Subcutaneous abdominal adipose tissue (tissue), 5 donors: ENCODE data around the gene DUS1L.

Source experiments
- H3K27ac ChIP-seq: one replicate; pipeline ENCODE4 v1.7.0; 2013; ENCODE audit warnings: low read depth, mild to moderate bottlenecking, inconsistent platforms, low read length, moderate library complexity
- H3K27me3 ChIP-seq, 5 donors: one replicate each; pipeline ENCODE4 v1.7.0; 2013; ENCODE audit warnings: low read length in 5 of 5, inconsistent platforms in 1 of 5; ENCODE audit not compliant: control insufficient read depth in 5 of 5, insufficient read depth in 4 of 5
- H3K36me3 ChIP-seq, 5 donors: one replicate each; pipeline ENCODE4 v1.7.0; 2013; ENCODE audit warnings: low read length in 5 of 5; ENCODE audit not compliant: control insufficient read depth in 5 of 5, insufficient read depth in 5 of 5
- H3K4me1 ChIP-seq, 5 donors: one replicate each; pipeline ENCODE4 v1.7.0; 2013; ENCODE audit warnings: low read length in 5 of 5, mild to moderate bottlenecking in 3 of 5, moderate library complexity in 1 of 5; ENCODE audit not compliant: control insufficient read depth in 5 of 5, insufficient read depth in 5 of 5
- H3K4me3 ChIP-seq, 5 donors: one replicate each; pipeline ENCODE4 v1.7.0; 2013; ENCODE audit warnings: low read length in 5 of 5, low read depth in 1 of 5
- H3K9ac ChIP-seq, 5 donors: one replicate each; pipeline ENCODE4 v1.7.0; 2013; ENCODE audit warnings: low read length in 5 of 5, mild to moderate bottlenecking in 4 of 5, moderate library complexity in 3 of 5
- H3K9me3 ChIP-seq, 5 donors: one replicate each; pipeline ENCODE4 v1.7.0; 2013; ENCODE audit warnings: low read length in 5 of 5; ENCODE audit not compliant: control insufficient read depth in 5 of 5
- donor health status: healthy.
- donor health status: healthy.
- donor health status: healthy.
- donor health status: healthy.
- donor health status: healthy.

The DUS1L gene

DNA sequence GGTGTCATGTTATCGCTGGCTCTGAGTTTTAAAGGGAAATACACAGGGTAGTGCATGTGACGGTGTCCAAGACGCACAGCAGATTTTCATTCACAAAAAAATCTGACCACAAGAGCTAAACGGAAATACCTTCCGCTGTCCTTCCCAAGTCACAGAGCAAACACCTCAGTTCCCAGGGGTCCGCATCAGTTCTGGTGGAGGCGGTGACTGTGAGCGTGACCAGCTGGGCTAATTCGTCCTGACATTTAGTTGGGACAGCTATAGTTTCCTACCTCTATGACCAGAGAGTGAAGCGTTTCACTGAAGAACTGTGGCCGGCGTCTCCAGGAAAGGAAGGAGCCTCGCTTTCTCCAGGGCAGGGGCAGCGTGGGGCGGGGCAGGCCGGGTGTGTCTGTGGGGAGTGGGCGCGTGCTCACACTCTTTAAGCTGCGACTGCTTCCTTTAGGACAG lies 42.9 kb upstream of the DUS1L start:
- Histone ChIP-seq H3K4me1 (peaks cover 14 to 63% (median 44%) of the 10 kb centered on the region in 5 donors), H3K36me3 (peaks cover 0 to 11% (median 0%) of the 10 kb centered on the region in 5 donors), H3K27ac (no peak overlapping the region), H3K4me3 (no peak overlapping the region), H3K9me3 (no peaks in the 10 kb centered on the region), H3K27me3 (no peaks in the 10 kb centered on the region), H3K9ac (no peak overlapping the region)

DNA sequence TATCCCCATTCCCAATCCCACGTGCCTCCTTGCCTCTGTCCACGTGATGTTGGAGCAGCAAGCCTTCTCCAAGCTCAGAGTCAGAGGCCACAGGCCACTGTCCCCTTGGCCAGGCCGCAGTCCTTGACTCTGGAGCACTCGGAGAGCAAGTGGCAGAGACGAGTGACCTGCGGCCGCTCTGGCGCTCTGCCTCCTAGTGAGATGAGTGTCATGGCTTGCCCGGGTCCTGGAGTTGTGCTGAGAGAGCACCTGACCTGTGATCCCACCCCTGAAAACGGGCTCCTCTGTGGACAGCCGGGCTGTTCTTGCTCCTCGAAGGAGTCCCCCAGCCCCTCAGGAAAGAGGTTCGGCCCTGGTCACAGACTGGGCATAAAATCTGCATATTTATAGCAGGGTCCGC lies 42.4 kb upstream of the DUS1L start:
- H3K9ac ChIP-seq, result no peak overlapping the region
- H3K4me1 ChIP-seq, result peaks cover 14 to 62% (median 48%) of the 10 kb centered on the region in 5 donors
- no peak overlapping the region for H3K4me3 ChIP-seq
- H3K27me3 ChIP-seq, result no peaks in the 10 kb centered on the region
- no peaks in the 10 kb centered on the region for H3K9me3 ChIP-seq
- peaks cover 0 to 7% (median 0%) of the 10 kb centered on the region in 5 donors for H3K36me3 ChIP-seq
- no peak overlapping the region for H3K27ac ChIP-seq

DNA sequence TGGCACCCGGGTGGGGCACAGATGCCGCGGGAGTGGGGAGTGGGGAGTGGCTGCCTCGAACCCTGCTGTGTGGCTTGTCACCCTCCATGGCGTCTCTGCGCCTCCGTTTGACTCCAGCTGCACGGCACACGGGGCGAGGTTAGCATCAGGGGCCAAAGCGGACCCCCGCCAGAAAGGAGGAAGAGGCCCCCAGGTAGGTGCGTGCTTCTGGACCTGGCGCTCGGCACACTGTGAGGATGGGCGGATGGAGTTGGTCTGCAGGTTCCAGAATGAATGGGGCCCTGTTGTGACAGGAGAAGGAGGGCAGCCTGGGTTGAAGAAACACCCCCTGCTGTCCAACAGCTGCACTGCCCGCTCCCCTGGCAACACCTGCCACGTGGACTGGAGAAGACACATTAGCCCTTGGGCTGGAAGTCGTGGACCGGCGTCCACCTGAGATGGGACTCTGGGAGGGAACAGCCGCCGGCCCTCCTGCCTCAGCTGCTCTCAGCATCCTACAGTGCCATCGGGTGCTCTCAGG lies 41.8 kb upstream of the DUS1L start:
- peak overlapping the region in 1 of 5 donors; percentile 66 for H3K9ac ChIP-seq
- H3K4me1 ChIP-seq, result peaks cover 14 to 62% (median 52%) of the 10 kb centered on the region in 5 donors
- H3K27ac ChIP-seq, result no peak overlapping the region
- peaks cover 0 to 3% (median 0%) of the 10 kb centered on the region in 5 donors for H3K36me3 ChIP-seq
- H3K27me3 ChIP-seq, result no peaks in the 10 kb centered on the region
- no peak overlapping the region for H3K4me3 ChIP-seq
- no peaks in the 10 kb centered on the region for H3K9me3 ChIP-seq

DNA sequence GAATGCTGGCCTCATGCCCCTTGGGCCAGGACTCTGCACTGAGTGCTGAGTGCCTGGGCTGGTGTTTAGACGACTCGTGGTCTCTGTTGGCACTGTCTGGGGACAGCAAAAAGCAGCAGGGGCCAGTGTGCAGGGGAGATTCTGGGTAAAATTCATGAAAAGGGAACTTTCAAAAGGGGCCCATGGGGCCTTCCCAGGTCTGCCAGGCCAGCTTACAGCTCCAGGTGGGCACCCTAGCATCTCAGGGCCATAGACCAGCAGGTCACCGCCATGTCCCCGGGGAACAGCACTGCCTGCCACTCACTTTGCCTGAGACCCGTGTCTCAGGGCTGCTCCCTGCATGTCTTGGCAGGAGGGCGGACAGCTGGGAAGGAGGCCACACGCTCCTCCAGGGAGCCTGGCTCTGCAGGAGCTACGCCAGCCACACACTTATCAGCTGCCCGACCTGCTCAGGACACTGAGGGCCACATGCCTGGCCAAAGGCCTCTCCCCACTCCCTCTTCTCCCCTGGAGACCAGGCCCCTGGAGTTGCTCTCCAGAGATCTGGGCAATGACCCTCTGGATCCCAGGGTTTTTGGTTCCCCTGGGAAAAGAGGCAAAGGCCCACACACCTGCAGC lies 41.2 kb upstream of the DUS1L start:
- H3K4me1 ChIP-seq, result peaks cover 15 to 64% (median 55%) of the 10 kb centered on the region in 5 donors
- H3K36me3 ChIP-seq, result no peaks in the 10 kb centered on the region
- peak overlapping the region; percentile 83 for H3K27ac ChIP-seq
- H3K9ac ChIP-seq, result peak overlapping the region; percentile 28 to 76 (median 65)
- no peaks in the 10 kb centered on the region for H3K9me3 ChIP-seq
- H3K27me3 ChIP-seq, result no peaks in the 10 kb centered on the region
- peak overlapping the region; percentile 41 to 66 (median 49) for H3K4me3 ChIP-seq

DNA sequence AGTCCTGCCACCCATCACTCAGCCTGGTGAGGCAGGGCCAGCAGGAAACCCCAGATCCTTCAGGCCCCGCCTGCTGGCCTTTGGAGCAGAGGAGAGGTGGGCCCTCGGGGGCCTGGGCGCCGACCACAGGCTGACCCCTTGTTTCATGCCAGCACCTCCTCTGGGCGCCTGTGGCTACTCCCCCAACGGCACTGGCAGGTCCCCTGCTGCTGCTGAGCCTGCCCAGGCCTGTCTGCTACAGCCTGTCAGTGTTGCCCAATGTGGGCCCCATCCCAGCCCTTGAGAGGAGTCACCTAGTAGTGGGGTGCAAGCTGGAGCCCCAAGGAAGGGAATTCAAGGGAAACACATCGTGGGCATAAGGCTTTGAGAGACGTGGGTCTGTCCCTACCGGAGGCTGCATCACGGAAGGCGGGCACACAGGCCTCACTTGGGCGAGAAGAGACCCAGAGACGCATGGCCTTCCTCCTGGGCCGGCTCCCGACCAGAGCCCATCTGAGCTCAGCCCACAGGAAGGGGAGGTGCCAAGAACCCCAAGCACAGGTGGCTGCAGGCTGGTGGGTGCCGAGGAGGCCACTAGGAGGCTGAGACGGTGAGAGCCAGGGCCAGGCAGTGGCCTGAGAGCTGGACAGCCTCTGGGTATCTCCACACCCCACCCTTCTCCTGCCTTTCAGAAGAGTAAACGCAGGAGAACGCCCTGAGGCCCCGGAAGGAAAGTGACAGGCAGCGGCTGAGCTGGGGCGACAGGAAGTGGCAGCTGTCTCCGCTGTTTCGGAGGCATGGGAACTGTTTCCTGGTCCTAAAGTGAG lies 40.5 kb upstream of the DUS1L start:
- no peaks in the 10 kb centered on the region for H3K9me3 ChIP-seq
- H3K4me3 ChIP-seq, result peak overlapping the region; percentile 41 to 66 (median 49)
- peak overlapping the region; percentile 83 for H3K27ac ChIP-seq
- peak overlapping the region; percentile 28 to 76 (median 65) for H3K9ac ChIP-seq
- no peaks in the 10 kb centered on the region for H3K36me3 ChIP-seq
- H3K27me3 ChIP-seq, result no peaks in the 10 kb centered on the region
- H3K4me1 ChIP-seq, result peaks cover 16 to 71% (median 62%) of the 10 kb centered on the region in 5 donors

DNA sequence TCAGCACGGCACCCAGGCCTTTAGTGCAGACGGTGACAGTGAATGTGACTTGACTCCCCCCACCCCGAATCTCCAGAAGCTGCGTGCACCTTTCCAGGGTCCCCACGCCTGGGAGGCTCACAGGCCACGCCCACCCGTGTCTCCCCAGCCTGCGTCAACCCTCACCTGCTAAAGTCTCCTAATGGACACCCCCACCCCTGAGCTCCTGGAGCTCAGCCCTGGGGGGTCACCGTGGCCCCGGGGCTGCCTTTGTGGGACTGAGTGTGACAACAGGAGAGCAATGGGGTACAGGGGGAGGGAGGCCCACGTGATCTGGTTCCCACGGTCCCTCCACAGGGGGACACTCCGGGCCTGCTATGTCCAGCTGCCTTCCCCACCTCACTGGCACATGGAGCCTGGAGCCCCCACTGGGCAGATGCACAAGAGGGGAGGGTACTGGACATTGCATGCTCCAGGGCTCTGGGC lies 39.8 kb upstream of the DUS1L start:
- Histone ChIP-seq H3K9me3 (no peaks in the 10 kb centered on the region), H3K4me3 (peak overlapping the region in 1 of 5 donors; percentile 12), H3K9ac (peak overlapping the region in 3 of 5 donors; percentile 16 to 45 (median 41)), H3K36me3 (no peaks in the 10 kb centered on the region), H3K27me3 (no peaks in the 10 kb centered on the region), H3K27ac (peak overlapping the region; percentile 83), H3K4me1 (peaks cover 16 to 77% (median 69%) of the 10 kb centered on the region in 5 donors)

DNA sequence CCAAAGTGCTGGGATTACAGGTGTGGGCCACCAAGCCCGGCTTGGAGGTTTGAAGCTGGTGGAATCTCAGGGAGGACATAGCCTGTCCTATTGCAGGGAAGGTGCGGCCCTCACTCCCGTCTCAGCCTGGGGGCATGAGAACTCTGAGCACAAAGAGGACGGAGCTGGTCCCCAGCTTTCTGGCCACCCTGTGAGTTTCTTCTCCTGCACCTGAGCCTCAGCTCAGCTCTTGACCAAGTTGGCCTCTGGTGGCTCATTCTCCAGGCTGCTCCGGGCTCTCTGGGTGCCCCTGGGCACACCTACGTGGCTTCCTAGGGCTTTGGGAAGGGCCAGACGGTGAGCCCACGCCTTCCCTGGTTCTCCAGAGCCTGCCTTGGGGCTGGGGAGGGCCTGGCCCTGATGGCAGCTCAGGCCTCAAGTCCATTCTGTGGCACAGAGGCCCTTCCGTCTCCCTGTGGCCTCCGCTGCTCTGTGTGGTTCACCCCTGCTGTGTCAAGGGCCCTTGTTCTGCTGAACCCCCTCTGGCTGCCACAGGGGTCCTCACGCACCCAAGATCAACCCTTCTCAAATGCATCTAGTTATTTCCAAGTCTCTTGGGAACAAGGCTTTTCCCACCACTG lies 39.3 kb upstream of the DUS1L start:
- Histone ChIP-seq H3K9me3 (no peaks in the 10 kb centered on the region), H3K27ac (peak overlapping the region; percentile 83), H3K27me3 (no peaks in the 10 kb centered on the region), H3K9ac (peak overlapping the region in 2 of 5 donors; percentile 16 to 30), H3K4me3 (no peak overlapping the region), H3K36me3 (no peaks in the 10 kb centered on the region), H3K4me1 (peaks cover 17 to 83% (median 72%) of the 10 kb centered on the region in 5 donors)

DNA sequence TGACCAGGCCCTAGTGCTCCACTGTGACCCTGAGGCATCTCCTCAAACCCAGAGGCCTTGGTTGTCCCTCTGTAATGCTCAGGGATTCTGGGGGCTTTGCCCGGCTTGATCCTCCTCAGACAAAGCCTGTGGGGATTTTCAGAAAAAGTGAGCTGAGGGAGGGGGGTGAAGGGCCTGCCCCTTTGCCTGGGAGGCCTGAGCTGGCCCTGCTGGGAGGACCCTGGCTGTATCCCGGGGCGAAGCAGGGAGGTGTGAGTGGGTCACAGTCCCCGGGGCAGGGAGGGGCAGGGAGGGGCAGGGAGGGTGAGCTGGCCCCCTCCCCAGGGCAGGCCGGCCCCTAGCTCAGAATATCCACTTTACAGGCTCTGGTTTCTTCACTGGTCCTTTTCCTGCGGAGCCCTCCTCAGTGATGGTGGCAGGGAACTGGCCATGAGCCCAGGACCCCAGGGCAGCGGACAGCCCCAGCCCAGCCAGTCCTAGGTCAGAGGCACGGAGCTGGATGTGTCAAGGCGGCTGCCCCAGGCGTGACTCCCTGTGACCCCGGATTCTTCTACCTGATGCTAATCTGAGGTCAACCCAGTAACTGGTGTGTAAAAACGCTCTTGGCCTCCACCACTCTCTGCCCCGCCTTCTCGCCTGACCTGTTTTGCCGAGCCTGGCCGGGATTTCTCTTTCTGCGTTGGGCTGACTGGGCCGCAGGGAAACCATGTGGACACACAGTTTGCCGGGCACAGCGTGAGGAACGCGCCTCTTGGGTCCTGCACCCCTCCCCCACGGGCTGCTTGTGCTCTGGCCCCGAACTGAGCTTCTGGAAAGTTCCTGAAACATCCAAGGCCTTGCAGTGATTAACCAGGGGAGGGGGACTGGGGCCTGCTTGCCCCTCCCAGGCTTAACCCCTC lies 38.2 kb upstream of the DUS1L start:
- Histone ChIP-seq H3K4me3 (no peak overlapping the region), H3K27me3 (no peaks in the 10 kb centered on the region), H3K4me1 (peaks cover 17 to 94% (median 83%) of the 10 kb centered on the region in 5 donors), H3K36me3 (no peaks in the 10 kb centered on the region), H3K9ac (peak overlapping the region in 4 of 5 donors; percentile 14 to 59 (median 36)), H3K9me3 (no peaks in the 10 kb centered on the region), H3K27ac (peak overlapping the region; percentile 83)
